Neural progenitor cell (in vitro differentiated cells): ENCODE measurements around the gene OPCML. TPM values are rescaled to one million over a fixed set of nuclear protein-coding genes. Genes with fewer than 3 reads are reported as not detected.

Experiments used
- DNase-seq: peaks from one replicate; pipeline ENCODE4 v3.0.0-alpha.2; 2016; ENCODE audit warnings: low spot score
- H2AFZ ChIP-seq: fragments of 200-600 bp; sonication (generic); replicated peaks from 2 replicates; pipeline ENCODE4 v1.6.1; 2016; ENCODE audit warnings: antibody characterized with exemption
- H3F3A ChIP-seq: fragments of 200-600 bp; sonication (generic); 2 replicates; pipeline ENCODE4 v1.6.1; 2016; ENCODE audit warnings: antibody characterized with exemption, low read depth
- H3K27ac ChIP-seq: fragments of 200-600 bp; sonication (generic); 2 replicates; pipeline ENCODE4 v1.5.1; 2016; ENCODE audit warnings: mild to moderate bottlenecking
- H3K27me3 ChIP-seq: fragments of 200-600 bp; sonication (generic); 2 replicates; pipeline ENCODE4 v1.6.1; 2016; ENCODE audit warnings: mild to moderate bottlenecking, moderate library complexity
- H3K36me3 ChIP-seq: fragments of 200-600 bp; sonication (generic); 2 replicates; pipeline ENCODE4 v1.5.1; 2016
- H3K4me1 ChIP-seq: fragments of 200-600 bp; sonication (generic); 2 replicates; pipeline ENCODE4 v1.6.1; 2016; ENCODE audit warnings: mixed run types
- H3K4me2 ChIP-seq: fragments of 200-600 bp; sonication (generic); 2 replicates; pipeline ENCODE4 v1.6.1; 2016
- H3K4me3 ChIP-seq: fragments of 200-600 bp; sonication (generic); 2 replicates; pipeline ENCODE4 v1.5.1; 2016
- H3K79me2 ChIP-seq: fragments of 200-600 bp; sonication (generic); 2 replicates; pipeline ENCODE4 v1.6.1; 2016; ENCODE audit warnings: low read depth
- H3K9ac ChIP-seq: fragments of 200-600 bp; sonication (generic); 2 replicates; pipeline ENCODE4 v1.6.1; 2016
- H3K9me3 ChIP-seq: fragments of 200-600 bp; sonication (generic); 2 replicates; pipeline ENCODE4 v1.5.1; 2016; ENCODE audit warnings: low read depth
- H4K20me1 ChIP-seq: fragments of 200-600 bp; sonication (generic); 2 replicates; pipeline ENCODE4 v1.6.1; 2016; ENCODE audit warnings: low read depth
- H3K27ac Mint-ChIP-seq: 3 replicates; pipeline ENCODE4 v1.8.0; 2021; ENCODE audit warnings: mixed read lengths
- H3K27me3 Mint-ChIP-seq: 2 replicates; pipeline ENCODE4 v1.8.0; 2022; ENCODE audit warnings: low read depth, mild to moderate bottlenecking, inconsistent platforms, moderate library complexity, mixed read lengths; ENCODE audit not compliant: insufficient read depth
- H3K36me3 Mint-ChIP-seq: 3 replicates; pipeline ENCODE4 v1.8.0; 2021; ENCODE audit warnings: mixed read lengths
- H3K4me1 Mint-ChIP-seq: 3 replicates; pipeline ENCODE4 v1.8.0; 2021; ENCODE audit warnings: mixed read lengths
- H3K4me3 Mint-ChIP-seq: 3 replicates; pipeline ENCODE4 v1.8.0; 2021; ENCODE audit warnings: mild to moderate bottlenecking, moderate library complexity, mixed read lengths
- H3K9me3 Mint-ChIP-seq: 3 replicates; pipeline ENCODE4 v1.8.0; 2020; ENCODE audit warnings: mixed read lengths
- CTCF ChIP-seq: fragments of 200-600 bp; sonication (generic); IDR thresholded peaks from 2 replicates; pipeline ENCODE4 v1.5.1; 2017; ENCODE audit warnings: antibody characterized with exemption, mild to moderate bottlenecking
- EZH2 ChIP-seq: fragments of 200-600 bp; sonication (generic); IDR thresholded peaks from 2 replicates; pipeline ENCODE4 v1.6.1; 2017; ENCODE audit warnings: antibody characterized with exemption, mild to moderate bottlenecking, moderate library complexity
- EZH2phosphoT487 ChIP-seq: fragments of 200-600 bp; sonication (generic); IDR thresholded peaks from 2 replicates; pipeline ENCODE4 v1.6.1; 2017; ENCODE audit warnings: antibody characterized with exemption
- total RNA-seq: library from RNA; depleted of rRNA; stranded (reverse); fragments of >200 nt; gene quantifications from 2 replicates; pipeline ENCODE4 v1.2.3, GENCODE V29; 2015; ENCODE audit warnings: low replicate concordance

The OPCML gene
- total RNA-seq, 1 donor from 2014 or later, result 0.02 TPM

- H3F3A ChIP-seq, result no peaks in the 10 kb centered on the region
- no peak for TF ChIP-seq EZH2
- no peak for TF ChIP-seq EZH2phosphoT487
- no peak for TF ChIP-seq CTCF
- no peaks in the 10 kb centered on the region for H3K9me3 ChIP-seq
- H3K4me2 ChIP-seq, result no peak overlapping the region
- no peak overlapping the region for H3K27ac Mint-ChIP-seq
- H3K4me3 Mint-ChIP-seq, result no peak overlapping the region
- peaks cover 6% of the 10 kb centered on the region for H3K4me1 Mint-ChIP-seq
- no peaks in the 10 kb centered on the region for H3K36me3 ChIP-seq
- no peak for DNase-seq
- H3K79me2 ChIP-seq, result no peaks in the 10 kb centered on the region
- no peak overlapping the region for H3K27ac ChIP-seq
- H3K9me3 Mint-ChIP-seq, result peaks cover 3% of the 10 kb centered on the region
- no peaks in the 10 kb centered on the region for H3K4me1 ChIP-seq
- H3K36me3 Mint-ChIP-seq, result no peaks in the 10 kb centered on the region
- peaks cover 2% of the 10 kb centered on the region for H3K27me3 Mint-ChIP-seq
- no peaks in the 10 kb centered on the region for H4K20me1 ChIP-seq
- no peaks in the 10 kb centered on the region for H3K27me3 ChIP-seq
- H3K9ac ChIP-seq, result no peak overlapping the region
- H2AFZ ChIP-seq, result no peak overlapping the region
- H3K4me3 ChIP-seq, result no peak overlapping the region
Measured at GRCh38 chr11:132586801-132587200, 945.5 kb downstream of the OPCML start.

- H3K9me3 Mint-ChIP-seq, result peaks cover 12% of the 10 kb centered on the region
- H3K9me3 ChIP-seq, result no peaks in the 10 kb centered on the region
- no peak overlapping the region for H3K27ac Mint-ChIP-seq
- H4K20me1 ChIP-seq, result no peaks in the 10 kb centered on the region
- H3K4me1 ChIP-seq, result no peaks in the 10 kb centered on the region
- H3K36me3 ChIP-seq, result no peaks in the 10 kb centered on the region
- H3K27ac ChIP-seq, result no peak overlapping the region
- H3K4me3 Mint-ChIP-seq, result no peak overlapping the region
- H2AFZ ChIP-seq, result peak overlapping the region; percentile 26
- TF ChIP-seq CTCF (no peak), EZH2phosphoT487 (no peak), EZH2 (no peak)
- H3K4me3 ChIP-seq, result no peak overlapping the region
- H3K79me2 ChIP-seq, result no peaks in the 10 kb centered on the region
- no peak overlapping the region for H3K4me2 ChIP-seq
- H3K4me1 Mint-ChIP-seq, result peaks cover 19% of the 10 kb centered on the region
- no peak for DNase-seq
- no peaks in the 10 kb centered on the region for H3F3A ChIP-seq
- no peak overlapping the region for H3K9ac ChIP-seq
- H3K27me3 Mint-ChIP-seq, result no peaks in the 10 kb centered on the region
- no peaks in the 10 kb centered on the region for H3K27me3 ChIP-seq
- H3K36me3 Mint-ChIP-seq, result peaks cover 4% of the 10 kb centered on the region
Measured at GRCh38 chr11:132579634-132580327, 952.5 kb downstream of the OPCML start.

GRCh38 chr11:132579136-132579535 is 953.2 kb downstream of the OPCML start:
- no peaks in the 10 kb centered on the region for H3K27me3 Mint-ChIP-seq
- Histone ChIP-seq H3K4me3 (no peak overlapping the region), H3K79me2 (no peaks in the 10 kb centered on the region), H3K4me2 (no peak overlapping the region), H3K36me3 (no peaks in the 10 kb centered on the region), H3K9me3 (no peaks in the 10 kb centered on the region), H4K20me1 (no peaks in the 10 kb centered on the region), H2AFZ (no peak overlapping the region), H3K4me1 (no peaks in the 10 kb centered on the region), H3K27me3 (no peaks in the 10 kb centered on the region), H3F3A (no peaks in the 10 kb centered on the region), H3K9ac (no peak overlapping the region), H3K27ac (no peak overlapping the region)
- peak; percentile 35 for DNase-seq
- no peak overlapping the region for H3K27ac Mint-ChIP-seq
- H3K4me1 Mint-ChIP-seq, result peaks cover 19% of the 10 kb centered on the region
- H3K9me3 Mint-ChIP-seq, result peaks cover 13% of the 10 kb centered on the region
- peaks cover 4% of the 10 kb centered on the region for H3K36me3 Mint-ChIP-seq
- no peak overlapping the region for H3K4me3 Mint-ChIP-seq
- no peak for TF ChIP-seq EZH2
- TF ChIP-seq CTCF, result no peak
- no peak for TF ChIP-seq EZH2phosphoT487
